ENCODE data around the gene EPHA7. TPM values are rescaled to one million over a fixed set of nuclear protein-coding genes. Genes with fewer than 3 reads are reported as not detected.

EPHA7 gene
- total and polyA plus RNA-seq, 12 donors, result under 0.01 to 1.3 (median 0.14) TPM; not detected in 1

DNA sequence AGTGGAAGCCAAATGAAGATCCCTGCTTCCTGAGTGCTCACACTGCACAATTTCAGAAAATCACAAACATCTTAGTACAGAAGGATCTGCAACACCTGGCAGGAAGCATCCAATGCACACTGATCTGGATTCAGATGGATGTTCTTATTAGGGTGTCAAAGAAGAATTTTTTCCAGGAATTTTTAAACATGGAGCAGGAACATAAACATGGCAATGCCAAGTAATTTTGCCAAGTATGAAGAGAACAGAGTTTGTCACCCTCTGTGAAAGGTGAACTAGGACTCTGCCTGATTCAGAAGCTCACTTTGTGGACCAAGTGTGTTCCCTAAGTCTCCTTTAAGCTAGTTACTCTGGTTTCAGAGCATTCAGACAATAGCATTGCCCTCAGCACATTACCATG is 208.5 kb downstream of the EPHA7 start:
- no peak for DNase-seq

DNA sequence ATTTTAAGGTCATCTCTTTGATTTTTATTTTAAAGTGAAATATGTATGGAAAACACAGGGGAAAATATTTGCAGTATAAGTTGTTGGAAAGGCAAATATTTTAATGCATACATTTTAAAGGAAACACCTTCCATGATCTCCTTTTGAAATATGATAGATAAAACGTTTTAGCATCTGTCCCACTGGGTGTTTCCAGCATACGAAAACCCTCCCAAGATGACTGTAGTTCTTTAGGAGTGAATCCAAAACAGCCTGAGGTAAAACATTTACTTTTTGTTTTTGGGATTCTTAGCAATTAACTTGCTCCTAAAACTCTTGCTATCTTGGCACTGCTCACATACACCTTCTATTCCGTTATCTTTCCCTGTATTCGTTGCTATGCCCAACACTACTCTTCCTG is 210.0 kb downstream of the EPHA7 start:
- Histone ChIP-seq H3K4me1 (replicated peaks in 1 of 2) (no peaks in the 10 kb centered on the region), H3K27ac (no peak overlapping the region), H3K27me3 (no peaks in the 10 kb centered on the region), H3K36me3 (replicated peaks in 1 of 2) (no peaks in the 10 kb centered on the region), H3K4me3 (no peak overlapping the region), H3K9me3 (replicated peaks in 1 of 3) (no peaks in the 10 kb centered on the region)
- intact Hi-C loops (cut with DNase I), result no loop called here
- TF ChIP-seq POLR2A (IDR thresholded peaks at IDR 0.05), result no peak
- TF ChIP-seq, protein P1, sequence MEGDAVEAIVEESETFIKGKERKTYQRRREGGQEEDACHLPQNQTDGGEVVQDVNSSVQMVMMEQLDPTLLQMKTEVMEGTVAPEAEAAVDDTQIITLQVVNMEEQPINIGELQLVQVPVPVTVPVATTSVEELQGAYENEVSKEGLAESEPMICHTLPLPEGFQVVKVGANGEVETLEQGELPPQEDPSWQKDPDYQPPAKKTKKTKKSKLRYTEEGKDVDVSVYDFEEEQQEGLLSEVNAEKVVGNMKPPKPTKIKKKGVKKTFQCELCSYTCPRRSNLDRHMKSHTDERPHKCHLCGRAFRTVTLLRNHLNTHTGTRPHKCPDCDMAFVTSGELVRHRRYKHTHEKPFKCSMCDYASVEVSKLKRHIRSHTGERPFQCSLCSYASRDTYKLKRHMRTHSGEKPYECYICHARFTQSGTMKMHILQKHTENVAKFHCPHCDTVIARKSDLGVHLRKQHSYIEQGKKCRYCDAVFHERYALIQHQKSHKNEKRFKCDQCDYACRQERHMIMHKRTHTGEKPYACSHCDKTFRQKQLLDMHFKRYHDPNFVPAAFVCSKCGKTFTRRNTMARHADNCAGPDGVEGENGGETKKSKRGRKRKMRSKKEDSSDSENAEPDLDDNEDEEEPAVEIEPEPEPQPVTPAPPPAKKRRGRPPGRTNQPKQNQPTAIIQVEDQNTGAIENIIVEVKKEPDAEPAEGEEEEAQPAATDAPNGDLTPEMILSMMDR (IDR thresholded peaks at IDR 0.05), result no peak
- no peak for DNase-seq
- 53 to 66% (median 56%) methylated on average over 4 of the region's 4 CpGs for WGBS, 4 donors

More for the DNA sequence above, 208.5 kb downstream of the EPHA7 start:
- no peak overlapping the region for H3K4me3 ChIP-seq
- H3K27ac ChIP-seq, result no peak overlapping the region
- TF ChIP-seq POLR2A (IDR thresholded peaks at IDR 0.05), result no peak
- TF ChIP-seq, protein P1 (IDR thresholded peaks at IDR 0.05), result no peak
- intact Hi-C loops (cut with DNase I), result no loop called here
- H3K4me1 ChIP-seq (replicated peaks in 1 of 2), result no peaks in the 10 kb centered on the region
- H3K9me3 ChIP-seq (replicated peaks in 1 of 3), result no peaks in the 10 kb centered on the region
- no peaks in the 10 kb centered on the region for H3K27me3 ChIP-seq
- no peaks in the 10 kb centered on the region for H3K36me3 ChIP-seq (replicated peaks in 1 of 2)

DNA sequence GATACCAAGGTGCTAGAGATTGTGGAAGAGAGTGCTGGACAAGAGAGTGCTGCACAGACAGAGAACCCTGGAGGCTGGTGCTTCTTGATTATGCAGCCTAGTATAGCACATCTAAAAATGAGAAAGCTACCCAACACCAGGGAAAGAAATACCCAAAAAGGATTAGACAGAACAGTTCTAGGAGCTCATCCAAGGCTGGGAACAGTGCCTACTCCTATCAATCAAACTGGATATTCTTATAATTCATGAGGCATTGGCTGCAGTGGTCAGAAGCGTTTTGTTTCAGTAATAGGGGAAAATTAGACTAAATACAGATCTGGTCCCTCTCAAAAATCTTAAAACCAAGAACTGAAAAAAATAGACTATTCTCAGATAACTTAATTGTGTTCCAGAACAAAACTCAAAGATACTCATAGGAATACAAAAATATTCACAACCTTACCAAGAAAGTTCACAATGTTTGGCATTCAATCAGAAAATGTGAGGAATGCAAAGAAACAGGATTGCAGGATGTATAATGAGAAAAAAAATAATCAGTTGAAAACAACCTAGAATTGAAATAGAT is 222.9 kb downstream of the EPHA7 start:
- Histone ChIP-seq H3K4me1 (replicated peaks in 1 of 2) (no peaks in the 10 kb centered on the region), H3K27me3 (no peaks in the 10 kb centered on the region), H3K27ac (no peak overlapping the region), H3K9me3 (replicated peaks in 1 of 3) (no peaks in the 10 kb centered on the region), H3K4me3 (no peak overlapping the region), H3K36me3 (replicated peaks in 1 of 2) (no peaks in the 10 kb centered on the region)
- no peak for TF ChIP-seq POLR2A (IDR thresholded peaks at IDR 0.05)
- TF ChIP-seq, protein P1 (IDR thresholded peaks at IDR 0.05), result no peak
- intact Hi-C loops (cut with DNase I), result no loop called here
- 58 to 71% (median 59%) methylated on average over 1 of the region's 1 CpG for WGBS, 4 donors
- DNase-seq, result no peak

DNA sequence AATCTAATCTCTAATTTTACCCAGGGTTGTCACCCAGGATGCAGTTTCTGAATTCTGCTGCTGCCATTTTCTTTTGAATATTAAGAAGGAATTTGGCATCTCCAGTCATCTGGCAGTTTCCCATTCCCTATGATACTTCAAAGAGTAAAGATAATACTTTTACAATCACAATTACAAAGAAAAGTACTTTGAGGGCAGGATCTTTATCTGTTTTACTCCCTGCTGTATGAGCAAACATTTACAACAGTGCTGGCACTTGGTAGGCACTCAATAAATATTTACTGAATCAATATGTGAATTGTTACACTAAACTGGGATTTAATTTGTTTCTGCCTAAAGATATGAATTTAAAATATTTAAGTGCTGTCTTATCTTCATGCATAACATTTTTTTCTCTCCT is 224.9 kb downstream of the EPHA7 start:
- no peaks in the 10 kb centered on the region for H3K9me3 ChIP-seq (replicated peaks in 1 of 3)
- no peaks in the 10 kb centered on the region for H3K27me3 ChIP-seq
- TF ChIP-seq, protein P1 (IDR thresholded peaks at IDR 0.05), result no peak
- no peak for TF ChIP-seq POLR2A (IDR thresholded peaks at IDR 0.05)
- no peaks in the 10 kb centered on the region for H3K4me1 ChIP-seq (replicated peaks in 1 of 2)
- no peak overlapping the region for H3K4me3 ChIP-seq
- DNase-seq, result no peak
- intact Hi-C loops (cut with DNase I), result no loop called here
- H3K36me3 ChIP-seq (replicated peaks in 1 of 2), result no peaks in the 10 kb centered on the region
- no peak overlapping the region for H3K27ac ChIP-seq
